GM13976 (cell line): ENCODE results near the gene SUCLG2.
"Not testable (repeated sequence)": the region's sequence is repeated elsewhere in the genome, so short reads cannot be mapped to it uniquely, and the experiment has no call there.

Source experiments
- DNase-seq: peaks from one replicate; pipeline ENCODE4 v3.0.0; 2012; ENCODE audit warnings: low spot score
- in situ Hi-C: fragments of 300-500 bp; cut with MboI; formaldehyde crosslinking; loops from one replicate; pipeline ENCODE4 v1.12.0; 2022; ENCODE audit warnings: low sequenced_read_pairs, mixed read lengths, inconsistent platforms; ENCODE audit not compliant: unreplicated experiment
- TF ChIP-seq, protein P1 (sequence below): IDR thresholded peaks from 2 replicates; pipeline ENCODE4 v1.5.1; 2012; ENCODE audit warnings: borderline replicate concordance, mild to moderate bottlenecking; ENCODE audit not compliant: insufficient read depth; ENCODE audit errors: extremely low read depth, missing control alignments, control extremely low read depth

SUCLG2 gene

DNA sequence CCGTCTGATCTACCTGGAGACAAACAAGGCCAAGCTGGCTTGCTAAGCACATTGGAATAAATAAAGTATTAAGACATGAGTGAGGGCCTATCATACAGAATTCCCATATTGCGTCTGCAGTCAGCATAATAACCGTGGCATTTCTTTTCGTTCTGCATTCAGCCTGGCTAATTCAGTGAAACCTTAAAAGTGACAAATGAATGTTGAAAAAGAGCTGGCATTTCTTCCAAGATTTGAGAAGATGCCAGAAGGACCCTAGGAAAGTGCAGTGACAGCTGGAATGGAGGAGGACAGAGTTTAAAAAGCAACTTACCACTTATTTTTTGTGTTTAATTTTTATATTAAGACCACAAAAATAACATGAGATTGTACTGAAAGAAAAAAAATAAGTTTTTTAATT, 67.1 kb downstream of the SUCLG2 start:
- TF ChIP-seq, protein P1, sequence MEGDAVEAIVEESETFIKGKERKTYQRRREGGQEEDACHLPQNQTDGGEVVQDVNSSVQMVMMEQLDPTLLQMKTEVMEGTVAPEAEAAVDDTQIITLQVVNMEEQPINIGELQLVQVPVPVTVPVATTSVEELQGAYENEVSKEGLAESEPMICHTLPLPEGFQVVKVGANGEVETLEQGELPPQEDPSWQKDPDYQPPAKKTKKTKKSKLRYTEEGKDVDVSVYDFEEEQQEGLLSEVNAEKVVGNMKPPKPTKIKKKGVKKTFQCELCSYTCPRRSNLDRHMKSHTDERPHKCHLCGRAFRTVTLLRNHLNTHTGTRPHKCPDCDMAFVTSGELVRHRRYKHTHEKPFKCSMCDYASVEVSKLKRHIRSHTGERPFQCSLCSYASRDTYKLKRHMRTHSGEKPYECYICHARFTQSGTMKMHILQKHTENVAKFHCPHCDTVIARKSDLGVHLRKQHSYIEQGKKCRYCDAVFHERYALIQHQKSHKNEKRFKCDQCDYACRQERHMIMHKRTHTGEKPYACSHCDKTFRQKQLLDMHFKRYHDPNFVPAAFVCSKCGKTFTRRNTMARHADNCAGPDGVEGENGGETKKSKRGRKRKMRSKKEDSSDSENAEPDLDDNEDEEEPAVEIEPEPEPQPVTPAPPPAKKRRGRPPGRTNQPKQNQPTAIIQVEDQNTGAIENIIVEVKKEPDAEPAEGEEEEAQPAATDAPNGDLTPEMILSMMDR, result no peak
- in situ Hi-C loops, result no loop called here
- DNase-seq, result no peak

DNA sequence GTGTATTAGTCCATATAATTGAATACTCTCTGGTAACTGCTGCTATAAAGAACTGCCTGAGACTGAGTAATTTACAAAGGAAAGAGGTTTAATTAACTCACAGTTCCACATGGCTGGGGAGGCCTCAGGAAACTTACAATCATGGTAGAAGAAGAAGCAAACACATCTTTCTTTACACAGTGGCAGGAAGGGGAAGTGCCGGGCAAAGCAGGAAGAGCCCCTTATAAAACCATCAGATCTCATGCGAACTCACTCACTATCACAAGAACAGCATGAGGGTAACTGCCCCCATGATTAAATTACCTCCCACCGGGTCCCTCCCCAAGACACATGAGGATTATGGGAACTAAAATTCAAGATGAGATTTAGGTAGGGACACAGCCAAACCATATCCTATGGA, 69.8 kb downstream of the SUCLG2 start:
- in situ Hi-C loops, DNase-seq: not testable (repeated sequence)

DNA sequence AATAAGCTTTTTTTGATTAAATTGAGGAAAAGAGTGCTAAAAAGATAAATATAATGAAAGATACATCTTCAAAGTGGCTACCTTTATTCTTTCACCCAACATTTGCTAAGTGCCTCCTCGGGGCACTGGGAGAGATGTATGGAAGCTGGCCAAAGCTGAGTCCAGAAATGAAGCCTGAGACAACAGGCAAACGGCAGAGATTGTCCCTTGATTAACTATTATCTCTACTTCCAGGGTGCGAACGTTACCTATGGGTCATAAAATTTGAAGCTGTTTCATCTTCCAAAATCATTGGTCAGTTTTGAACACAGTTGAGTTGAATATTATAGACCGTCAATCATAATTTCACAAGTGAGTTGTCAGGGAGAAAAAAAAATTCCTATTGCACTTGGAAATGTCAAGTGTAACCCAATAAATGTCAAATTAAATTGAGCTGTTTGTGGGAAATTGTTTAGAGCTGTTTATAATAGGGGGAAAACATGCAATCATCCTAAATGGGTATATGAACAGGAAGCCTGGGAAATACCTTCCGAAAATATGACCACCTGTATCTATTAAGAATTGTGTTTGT, 73.9 kb downstream of the SUCLG2 start:
- in situ Hi-C loops, result no loop called here
- no peak for DNase-seq
- TF ChIP-seq, protein P1, result no peak

DNA sequence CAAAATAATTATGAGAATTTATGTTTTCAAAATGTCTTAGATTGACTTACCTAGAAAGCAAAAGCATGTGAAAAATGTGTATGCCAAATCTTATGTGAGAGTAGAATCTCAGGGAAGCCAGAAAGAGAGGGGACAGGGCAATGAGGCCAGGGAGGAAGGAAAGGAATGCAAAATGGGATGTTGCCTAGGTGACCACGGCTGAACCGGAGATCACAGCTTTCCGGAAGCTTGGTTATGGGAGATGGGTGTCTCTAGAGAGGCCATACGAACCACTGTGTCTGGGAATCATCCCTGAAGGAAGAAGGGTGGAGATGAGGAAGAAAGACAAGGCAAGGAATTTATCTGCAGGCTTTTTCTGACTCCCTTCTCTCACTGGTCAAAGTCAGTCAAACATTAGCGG, 76.0 kb downstream of the SUCLG2 start:
- in situ Hi-C loops, result no loop called here
- no peak for DNase-seq
- TF ChIP-seq, protein P1, result no peak

DNA sequence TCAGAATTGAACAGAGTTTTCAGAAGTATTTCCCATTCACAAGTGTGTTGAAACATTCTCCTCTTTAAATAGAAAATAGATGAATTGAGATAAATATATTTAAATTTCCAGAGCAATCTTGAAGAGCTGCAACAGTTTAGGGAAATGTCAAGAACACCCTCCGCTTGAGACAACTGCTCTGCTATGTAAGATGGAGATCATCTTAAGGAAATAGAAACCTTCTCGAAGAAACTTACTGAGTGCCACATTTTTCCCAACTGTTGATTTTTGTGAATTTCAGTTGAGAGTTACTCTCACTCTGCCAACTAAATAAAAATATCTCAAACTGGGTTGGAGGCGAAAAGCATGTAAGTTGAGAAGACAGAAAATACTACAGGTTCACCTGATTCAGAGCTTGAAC, 78.0 kb downstream of the SUCLG2 start:
- in situ Hi-C loops, result no loop called here
- TF ChIP-seq, protein P1, result no peak
- DNase-seq, result no peak

DNA sequence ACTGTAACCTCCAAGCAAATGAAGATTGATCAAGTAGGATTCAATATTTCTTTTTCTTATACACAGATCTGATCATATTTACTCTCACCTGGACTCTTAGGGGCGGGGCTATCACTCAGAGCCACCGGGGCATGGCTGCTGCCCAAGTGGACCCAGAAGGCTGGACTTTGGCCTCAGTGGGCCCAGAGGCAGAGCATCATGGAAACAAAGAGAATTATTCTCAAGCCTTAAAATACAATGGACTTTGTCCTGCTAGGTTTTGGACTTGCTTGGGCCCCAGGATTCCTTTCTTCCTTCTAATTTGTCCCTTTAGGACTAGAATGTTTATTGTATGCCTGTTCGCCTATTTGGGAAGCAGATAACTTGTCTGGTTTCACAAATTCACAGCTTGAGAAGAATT, 85.1 kb downstream of the SUCLG2 start:
- in situ Hi-C loops, result no loop called here
- no peak for DNase-seq
- TF ChIP-seq, protein P1, result no peak

DNA sequence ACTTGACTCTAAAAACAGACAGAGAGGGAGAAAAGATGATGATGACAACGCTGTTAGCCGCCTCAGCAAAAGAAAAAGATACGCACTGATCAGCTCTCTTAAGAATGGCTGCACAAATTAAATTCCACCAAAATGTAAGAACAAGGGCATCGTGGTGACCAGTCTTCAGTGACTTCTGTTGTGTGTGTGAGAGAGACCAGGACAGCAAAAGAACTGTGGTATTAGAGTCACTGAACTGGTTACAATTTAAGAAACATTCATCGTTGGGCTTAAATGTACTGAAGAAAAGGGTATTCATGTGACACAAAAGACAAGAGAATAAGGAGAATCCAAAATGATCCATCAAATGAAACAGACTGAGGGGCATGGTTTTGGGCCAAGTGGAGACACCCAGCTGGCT, 86.5 kb downstream of the SUCLG2 start:
- in situ Hi-C loops, result no loop called here
- no peak for DNase-seq
- TF ChIP-seq, protein P1, result no peak
